H1 (cell line): Measurements from ENCODE around the gene EFEMP1. TPM values are rescaled to one million over a fixed set of nuclear protein-coding genes. Genes with fewer than 3 reads are reported as not detected.

Experiments
- ASH2L ChIP-seq: fragments of 200-600, 300-600 bp; sonication (generic); IDR thresholded peaks from one replicate; pipeline ENCODE4 v1.7.1; 2017; ENCODE audit warnings: low read length
- ATF2 ChIP-seq: IDR thresholded peaks from 2 replicates; pipeline ENCODE4 v1.6.1; 2012; ENCODE audit warnings: low read length, inconsistent platforms
- BRCA1 ChIP-seq: IDR thresholded peaks from 2 replicates; pipeline ENCODE4 v1.6.1; 2012; ENCODE audit warnings: low read depth, low read length, improper control_type of control experiment
- EP300 ChIP-seq, 2 experiments: IDR thresholded peaks; 1 replicate in 1 of 2; 2 replicates in 1 of 2; pipeline ENCODE4 v1.6.1; 2011 to 2012; ENCODE audit warnings: low read depth in 2 of 2, low read length in 2 of 2, mild to moderate bottlenecking in 2 of 2, borderline replicate concordance in 1 of 2, inconsistent platforms in 1 of 2, moderate library complexity in 1 of 2
- EZH2 ChIP-seq: fragments of 200-600 bp; sonication (generic); IDR thresholded peaks from 2 replicates; pipeline ENCODE4 v1.7.1; 2012; ENCODE audit warnings: low read depth, mild to moderate bottlenecking, moderate library complexity, low read length, inconsistent platforms; ENCODE audit not compliant: severe bottlenecking
- GTF2F1 ChIP-seq: IDR thresholded peaks from 2 replicates; pipeline ENCODE4 v1.6.1; 2012; ENCODE audit warnings: low read depth, low read length, improper control_type of control experiment, borderline replicate concordance
- HDAC6 ChIP-seq: IDR thresholded peaks from one replicate; pipeline ENCODE4 v1.7.1; 2012; ENCODE audit warnings: low read depth, mild to moderate bottlenecking, inconsistent platforms, low read length, moderate library complexity
- JUN ChIP-seq: IDR thresholded peaks from 2 replicates; pipeline ENCODE4 v1.6.1; 2011; ENCODE audit warnings: low read depth, mild to moderate bottlenecking, improper control_type of control experiment, low read length
- JUND ChIP-seq: IDR thresholded peaks from 2 replicates; pipeline ENCODE4 v1.6.1; 2011; ENCODE audit warnings: mild to moderate bottlenecking, improper control_type of control experiment, low read length
- KDM5A ChIP-seq: fragments of 200-600 bp; IDR thresholded peaks from 2 replicates; pipeline ENCODE4 v1.7.1; 2012; ENCODE audit warnings: mild to moderate bottlenecking, low read length, inconsistent platforms, mixed read lengths
- POU5F1 ChIP-seq: IDR thresholded peaks from 2 replicates; pipeline ENCODE4 v1.6.1; 2011; ENCODE audit warnings: low read depth, mild to moderate bottlenecking, low read length, moderate library complexity
- RAD21 ChIP-seq, 2 experiments: IDR thresholded peaks in 1 of 2; conservative IDR thresholded peaks in 1 of 2; 2 replicates each; pipeline ENCODE4 v1.6.1; 2011; ENCODE audit warnings: low read depth in 2 of 2, low read length in 2 of 2, improper control_type of control experiment in 1 of 2, inconsistent platforms in 1 of 2, mild to moderate bottlenecking in 1 of 2, moderate library complexity in 1 of 2
- RBBP5 ChIP-seq: IDR thresholded peaks from 2 replicates; pipeline ENCODE4 v1.7.1; 2012; ENCODE audit warnings: low read depth, mild to moderate bottlenecking, inconsistent platforms, low read length, moderate library complexity, borderline replicate concordance
- SAP30 ChIP-seq: fragments of 300-600 bp; sonication (generic); IDR thresholded peaks from 2 replicates; pipeline ENCODE4 v1.7.1; 2012; ENCODE audit warnings: low read length, moderate library complexity, mild to moderate bottlenecking, inconsistent platforms; ENCODE audit not compliant: insufficient read depth, insufficient replicate concordance
- SIRT6 ChIP-seq: IDR thresholded peaks from one replicate; pipeline ENCODE4 v1.7.1; 2012; ENCODE audit warnings: low read length, inconsistent platforms
- SP2 ChIP-seq: IDR thresholded peaks from 2 replicates; pipeline ENCODE4 v1.6.1; 2012; ENCODE audit warnings: mild to moderate bottlenecking, low read length, inconsistent platforms
- SUZ12 ChIP-seq: fragments of 200-600 bp; sonication (generic); IDR thresholded peaks from 2 replicates; pipeline ENCODE4 v1.6.1; 2012; ENCODE audit warnings: mild to moderate bottlenecking, inconsistent platforms, low read length, moderate library complexity, mixed read lengths
- TAF7 ChIP-seq: optimal IDR thresholded peaks from 2 replicates; pipeline ENCODE3; 2011; ENCODE audit warnings: low read depth, mild to moderate bottlenecking, inconsistent platforms, low read length, moderate library complexity, borderline replicate concordance
- TBP ChIP-seq: IDR thresholded peaks from 2 replicates; pipeline ENCODE4 v1.6.1; 2011; ENCODE audit warnings: low read depth, low read length, improper control_type of control experiment
- TCF12 ChIP-seq: IDR thresholded peaks from 2 replicates; pipeline ENCODE4 v1.6.1; 2011; ENCODE audit warnings: low read depth, mild to moderate bottlenecking, low read length
- TEAD4 ChIP-seq: IDR thresholded peaks from 2 replicates; pipeline ENCODE4 v1.6.1; 2012; ENCODE audit warnings: low read depth, low read length, inconsistent platforms, mixed read lengths
- polyA plus RNA-seq, 7 experiments: library from polyadenylated mRNA; depleted of rRNA in 3 of 7; stranded (reverse) in 5 of 7; unstranded in 2 of 7; fragments of >200 nt in 5 of 7; fragments of 200-250 nt in 2 of 7; gene quantifications; 1 replicate in 5 of 7; 2 replicates in 1 of 7; 4 replicates in 1 of 7; pipeline versions ENCODE4 v1.2.1 to v1.2.3, GENCODE V29; 2011 to 2013; ENCODE audit warnings: missing spikeins in 2 of 7, mixed read lengths in 2 of 7
- total RNA-seq: library from RNA; stranded (reverse); fragmentation: NEBNext Ultra II Directional; extraction: Animal tissue kit (Norgen Biotek cat#: 25700); gene quantifications from 2 replicates; pipeline ENCODE4 v1.2.1, GENCODE V29; 2021

EFEMP1 gene
- total and polyA plus RNA-seq, 2 of the 8 experiments (the other 6 are each of a cell fraction or from before 2014, with no cell fraction given), result 15.5 to 19.7 TPM

GRCh38 chr2:55922291-55922907 is 1.2 kb downstream of the EFEMP1 start (continued):
- TF ChIP-seq POU5F1 (no peak), JUN (no peak), RBBP5 (peak; percentile 70; the same call in 1 of the 2 replicates), TAF7 (no peak), RAD21 (IDR thresholded peaks at IDR 0.05 in 1 of 2, conservative IDR thresholded peaks at IDR 0.05 in 1 of 2; ENCODE audit: low read depth in 2 of 2, low read length in 2 of 2) (no peak), BRCA1 (no peak), TCF12 (no peak), ATF2 (no peak), EP300 (IDR thresholded peaks at IDR 0.05; ENCODE audit: borderline replicate concordance in 1 of 2, low read depth in 2 of 2, low read length in 2 of 2) (no peak), TBP (no peak), JUND (no peak), HDAC6 (no peak), SAP30 (no peak), SUZ12 (0 out of 2 replicates have a peak, but pooled peaks have one; percentile 15), SIRT6 (no peak), GTF2F1 (no peak), EZH2 (no peak), TEAD4 (no peak), KDM5A (no peak), SP2 (no peak), ASH2L (peak; percentile 75)
